ENCODE measurements around the gene ASIC4. TPM values are rescaled to one million over a fixed set of nuclear protein-coding genes. Genes with fewer than 3 reads are reported as not detected.

The ASIC4 gene
- total RNA-seq, 2 experiments from 2014 or later: 0.73 to 0.74 TPM

- TF ChIP-seq CTCF (conservative IDR thresholded peaks at IDR 0.05; ENCODE audit: low read length): no peak
- TF ChIP-seq EZH2phosphoT487 (IDR thresholded peaks at IDR 0.05; ENCODE audit: borderline replicate concordance, low read depth, low read length): no peak
- POLR2A ChIA-PET: interaction anchor here (0.7 kb wide), 1 partner anchor 159 kb away, joined by 3 read pairs; no protein-coding TSS in a partner anchor
- H3K9me2 ChIP-seq (ENCODE audit: insufficient read depth, low read length): no peaks in the 10 kb centered on the region
- H2AFZ ChIP-seq (ENCODE audit: low read length): no peak overlapping the region
- H3K4me1 ChIP-seq (ENCODE audit: insufficient read depth, low read length, poor library complexity, severe bottlenecking): no peaks in the 10 kb centered on the region
- CTCF ChIA-PET (ENCODE audit: unreplicated experiment): interaction anchor here (0.6 to 0.7 kb wide), 3 partner anchors 63 to 242 kb away, joined by 3 to 10 read pairs (median 3); partner anchors contain the start of gene DNPEP
- no peak overlapping the region for H3K27ac ChIP-seq (ENCODE audit: low read depth, low read length, poor library complexity, severe bottlenecking)
- H3K4me3 ChIP-seq (ENCODE audit: low read depth, low read length, poor library complexity, severe bottlenecking): no peak overlapping the region
- no peak overlapping the region for H3K4me2 ChIP-seq (ENCODE audit: low read length)
- no peaks in the 10 kb centered on the region for H4K20me1 ChIP-seq (ENCODE audit: insufficient read depth, low read length)
- H3K79me2 ChIP-seq (ENCODE audit: insufficient read depth, low read depth, low read length): no peaks in the 10 kb centered on the region
- BruUV-seq (replicated peaks): no TSS peak
- H3K36me3 ChIP-seq (ENCODE audit: insufficient read depth, low read length): no peaks in the 10 kb centered on the region
- no peaks in the 10 kb centered on the region for H3K9me3 ChIP-seq (ENCODE audit: low read length)
- intact Hi-C loops (cut with micrococcal nuclease; ENCODE audit: unreplicated experiment): no loop called here
- no peak for DNase-seq (ENCODE audit: low spot score)
Measured at GRCh38 chr2:219488149-219488843, 26.0 kb upstream of the ASIC4 start.

GRCh38 chr2:219488844-219489194, 25.5 kb upstream of the ASIC4 start:
- ChIA-PET POLR2A (interaction anchor here (0.7 kb wide), 1 partner anchor 159 kb away, joined by 3 read pairs; no protein-coding TSS in a partner anchor), CTCF (ENCODE audit: unreplicated experiment) (interaction anchor here (0.6 to 0.7 kb wide), 3 partner anchors 63 to 243 kb away, joined by 3 to 10 read pairs (median 3); partner anchors contain the start of gene DNPEP)
- intact Hi-C loops (cut with micrococcal nuclease; ENCODE audit: unreplicated experiment): no loop called here
- Histone ChIP-seq H4K20me1 (ENCODE audit: insufficient read depth, low read length) (no peaks in the 10 kb centered on the region), H3K4me3 (ENCODE audit: low read depth, low read length, poor library complexity, severe bottlenecking) (no peak overlapping the region), H3K9me2 (ENCODE audit: insufficient read depth, low read length) (no peaks in the 10 kb centered on the region), H3K79me2 (ENCODE audit: insufficient read depth, low read depth, low read length) (no peaks in the 10 kb centered on the region), H3K4me1 (ENCODE audit: insufficient read depth, low read length, poor library complexity, severe bottlenecking) (no peaks in the 10 kb centered on the region), H3K36me3 (ENCODE audit: insufficient read depth, low read length) (no peaks in the 10 kb centered on the region), H3K27ac (ENCODE audit: low read depth, low read length, poor library complexity, severe bottlenecking) (no peak overlapping the region), H2AFZ (ENCODE audit: low read length) (no peak overlapping the region), H3K9me3 (ENCODE audit: low read length) (no peaks in the 10 kb centered on the region), H3K4me2 (ENCODE audit: low read length) (no peak overlapping the region)
- DNase-seq (ENCODE audit: low spot score): no peak
- TF ChIP-seq CTCF (conservative IDR thresholded peaks at IDR 0.05; ENCODE audit: low read length) (no peak), EZH2phosphoT487 (IDR thresholded peaks at IDR 0.05; ENCODE audit: borderline replicate concordance, low read depth, low read length) (no peak)
- BruUV-seq (replicated peaks): no TSS peak

GRCh38 chr2:219489315-219489714, 25.0 kb upstream of the ASIC4 start:
- H4K20me1 ChIP-seq (ENCODE audit: insufficient read depth, low read length): no peaks in the 10 kb centered on the region
- TF ChIP-seq CTCF (conservative IDR thresholded peaks at IDR 0.05; ENCODE audit: low read length) (no peak), EZH2phosphoT487 (IDR thresholded peaks at IDR 0.05; ENCODE audit: borderline replicate concordance, low read depth, low read length) (no peak)
- H3K36me3 ChIP-seq (ENCODE audit: insufficient read depth, low read length): no peaks in the 10 kb centered on the region
- H3K79me2 ChIP-seq (ENCODE audit: insufficient read depth, low read depth, low read length): no peaks in the 10 kb centered on the region
- ChIA-PET POLR2A (no interaction called here), CTCF (ENCODE audit: unreplicated experiment) (no interaction called here)
- no peak overlapping the region for H2AFZ ChIP-seq (ENCODE audit: low read length)
- H3K9me3 ChIP-seq (ENCODE audit: low read length): no peaks in the 10 kb centered on the region
- no peak for DNase-seq (ENCODE audit: low spot score)
- BruUV-seq (replicated peaks): no TSS peak
- intact Hi-C loops (cut with micrococcal nuclease; ENCODE audit: unreplicated experiment): no loop called here
- no peaks in the 10 kb centered on the region for H3K9me2 ChIP-seq (ENCODE audit: insufficient read depth, low read length)
- H3K4me3 ChIP-seq (ENCODE audit: low read depth, low read length, poor library complexity, severe bottlenecking): no peak overlapping the region
- H3K27ac ChIP-seq (ENCODE audit: low read depth, low read length, poor library complexity, severe bottlenecking): no peak overlapping the region
- no peak overlapping the region for H3K4me2 ChIP-seq (ENCODE audit: low read length)
- H3K4me1 ChIP-seq (ENCODE audit: insufficient read depth, low read length, poor library complexity, severe bottlenecking): no peaks in the 10 kb centered on the region

Measured in OCI-LY7 (cell line).